Left ventricle myocardium inferior (tissue), 1 donor: ENCODE data around the gene HLCS. TPM values are rescaled to one million over a fixed set of nuclear protein-coding genes. Genes with fewer than 3 reads are reported as not detected.

Experiments
- DNase-seq: peaks from one replicate; pipeline ENCODE4 v3.0.0-alpha.2; 2020
- H3K27ac ChIP-seq: fragments of 200-600 bp; replicated peaks from 2 replicates; pipeline ENCODE4 v1.8.0; 2021
- H3K27me3 ChIP-seq: fragments of 200-600 bp; 2 replicates; pipeline ENCODE4 v1.8.0; 2021; ENCODE audit warnings: low read depth
- H3K36me3 ChIP-seq: fragments of 200-600 bp; 2 replicates; pipeline ENCODE4 v1.8.0; 2021
- H3K4me1 ChIP-seq: fragments of 200-600 bp; 2 replicates; pipeline ENCODE4 v1.8.0; 2021
- H3K4me3 ChIP-seq: fragments of 200-600 bp; 2 replicates; pipeline ENCODE4 v1.8.0; 2021; ENCODE audit warnings: mild to moderate bottlenecking, moderate library complexity
- H3K9me3 ChIP-seq: fragments of 200-600 bp; replicated peaks from 2 replicates; pipeline ENCODE4 v1.8.0; 2021
- CTCF ChIP-seq: fragments of 200-600 bp; IDR thresholded peaks from 2 replicates; pipeline ENCODE4 v1.8.0; 2021; ENCODE audit warnings: antibody characterized with exemption, mild to moderate bottlenecking, borderline replicate concordance
- intact Hi-C: fragments of 100-400 bp; cut with micrococcal nuclease; formaldehyde crosslinking; loops from one replicate; pipeline ENCODE4 v1.11.0; 2022
- total RNA-seq: library from RNA; stranded (reverse); fragmentation: NEBNext Ultra II Directional; extraction: Animal tissue kit (Norgen Biotek cat#: 25700); gene quantifications from one replicate; pipeline ENCODE4 v1.2.1, GENCODE V29; 2021
- donor health status: DM: no; HTN: yes; CAD: no; lungs with severe emphysema.

Gene HLCS
- total RNA-seq, 1 donor from 2014 or later: 5.3 TPM

DNA sequence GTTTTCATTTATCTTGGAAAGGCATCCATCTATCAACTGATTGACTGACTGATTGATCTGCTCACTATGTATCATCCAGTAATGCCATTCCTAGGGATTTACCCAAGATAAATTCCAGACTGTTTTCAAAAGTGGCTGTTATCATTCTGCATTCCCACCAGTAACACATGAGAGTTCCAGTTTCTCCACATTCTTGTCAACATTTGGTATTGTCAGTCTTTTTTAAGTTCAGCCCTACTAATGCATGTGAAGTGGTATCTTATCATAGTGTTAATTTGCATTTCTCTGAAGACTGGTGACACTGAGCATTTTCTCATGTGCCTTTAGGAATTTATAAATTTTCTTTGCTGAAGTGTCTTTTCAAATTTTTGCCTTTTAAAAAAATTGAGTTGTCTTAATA lies 168.0 kb downstream of the HLCS start:
- H3K4me1 ChIP-seq: no peaks in the 10 kb centered on the region
- intact Hi-C loops: no loop called here
- no peaks in the 10 kb centered on the region for H3K27me3 ChIP-seq
- peaks cover 38% of the 10 kb centered on the region for H3K9me3 ChIP-seq
- no peak for TF ChIP-seq CTCF
- DNase-seq: no peak
- no peaks in the 10 kb centered on the region for H3K36me3 ChIP-seq
- H3K4me3 ChIP-seq: no peak overlapping the region
- H3K27ac ChIP-seq: no peak overlapping the region

DNA sequence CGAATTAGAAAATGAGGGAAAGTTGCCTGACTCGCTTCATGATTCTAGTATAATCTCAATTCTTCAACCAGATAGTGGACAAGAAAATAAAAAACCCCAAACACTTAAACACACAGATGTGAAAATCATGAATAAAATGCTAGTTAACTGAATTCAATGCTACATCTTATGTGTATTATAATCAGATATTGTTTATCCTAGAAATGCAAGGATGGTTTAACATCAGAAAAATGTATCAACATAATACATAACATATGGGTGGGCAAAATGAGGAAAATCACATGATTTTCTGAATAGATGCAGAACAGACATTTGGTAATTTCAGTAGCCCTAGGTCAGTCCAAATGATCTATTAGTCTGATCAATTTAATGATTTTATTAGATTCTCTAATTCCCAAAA lies 170.4 kb downstream of the HLCS start:
- DNase-seq: no peak
- Histone ChIP-seq H3K9me3 (peaks cover 38% of the 10 kb centered on the region), H3K27ac (no peak overlapping the region), H3K36me3 (no peaks in the 10 kb centered on the region), H3K4me1 (peaks cover 10% of the 10 kb centered on the region), H3K4me3 (no peak overlapping the region), H3K27me3 (no peaks in the 10 kb centered on the region)
- no peak for TF ChIP-seq CTCF
- intact Hi-C loops: no loop called here

- no peak for DNase-seq
- no peak overlapping the region for H3K27ac ChIP-seq
- peak overlapping the region; percentile 38 for H3K4me3 ChIP-seq
Measured at GRCh38 chr21:36792505-36792967, 173.9 kb downstream of the HLCS start.

DNA sequence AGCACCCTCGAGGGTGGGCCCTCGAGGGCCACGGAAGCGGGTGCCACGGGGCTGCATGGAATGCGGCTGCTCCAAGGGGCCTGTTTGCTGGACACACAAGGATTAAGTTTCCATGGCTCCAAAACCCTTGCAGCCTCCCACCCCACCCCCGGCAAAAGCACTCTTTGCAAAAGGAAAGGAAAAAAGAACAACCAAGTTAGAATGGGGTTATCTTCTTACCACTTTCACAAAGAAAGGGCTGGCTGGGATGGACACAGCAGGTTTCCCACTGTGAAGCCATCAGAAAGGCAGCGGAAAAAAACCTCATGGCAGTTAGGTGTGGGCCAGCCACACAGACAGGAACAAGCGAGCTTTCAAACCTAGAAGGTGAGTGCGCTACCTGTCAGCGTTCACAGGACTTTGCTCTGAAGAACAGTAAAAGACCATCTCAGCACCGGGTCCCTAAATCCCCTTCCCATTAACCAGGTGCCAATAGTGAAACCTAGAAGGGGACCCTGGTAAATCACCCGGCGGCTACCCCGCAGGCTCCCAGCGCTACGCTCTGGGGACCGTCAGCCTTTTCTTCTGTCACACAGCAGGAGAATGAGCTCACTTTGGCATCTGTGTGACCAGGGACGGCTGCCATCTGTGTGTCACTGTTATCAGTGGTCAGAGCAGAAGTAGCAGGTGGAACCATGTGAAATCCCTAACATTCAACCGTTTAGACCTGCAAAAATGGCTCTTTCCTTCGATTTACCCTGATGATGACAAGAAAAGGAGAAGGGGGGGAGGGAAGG lies 174.6 kb downstream of the HLCS start:
- H3K27me3 ChIP-seq: no peaks in the 10 kb centered on the region
- H3K4me1 ChIP-seq: peaks cover 10% of the 10 kb centered on the region
- no peaks in the 10 kb centered on the region for H3K36me3 ChIP-seq
- TF ChIP-seq CTCF: no peak
- H3K9me3 ChIP-seq: peaks cover 13% of the 10 kb centered on the region
- peak; percentile 25 for DNase-seq
- H3K27ac ChIP-seq: no peak overlapping the region
- intact Hi-C loops: no loop called here
- peak overlapping the region; percentile 38 for H3K4me3 ChIP-seq

More at GRCh38 chr21:36792505-36792967, 173.9 kb downstream of the HLCS start:
- intact Hi-C loops: no loop called here
- TF ChIP-seq CTCF: no peak
- Histone ChIP-seq H3K27me3 (no peaks in the 10 kb centered on the region), H3K36me3 (no peaks in the 10 kb centered on the region), H3K9me3 (peaks cover 20% of the 10 kb centered on the region), H3K4me1 (peaks cover 10% of the 10 kb centered on the region)

DNA sequence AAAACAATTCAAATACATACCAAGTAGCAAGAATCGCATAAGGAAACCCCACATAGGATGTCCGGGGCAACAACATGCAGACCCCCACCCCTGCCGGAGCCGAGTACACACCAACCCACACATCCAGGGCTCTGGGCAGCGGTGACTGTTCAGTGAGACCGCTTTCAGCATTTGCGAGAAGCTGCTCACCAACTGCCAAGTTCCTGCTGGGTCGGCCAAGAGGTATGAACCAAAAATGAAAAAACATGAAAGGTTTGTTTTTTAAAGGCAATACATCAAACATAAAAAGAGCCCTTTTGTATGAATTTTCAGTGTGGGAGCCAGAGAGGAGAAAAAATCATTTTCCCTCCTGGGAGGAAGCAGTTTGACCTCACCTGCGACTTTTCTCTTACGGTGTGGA lies 175.3 kb downstream of the HLCS start:
- H3K36me3 ChIP-seq: no peaks in the 10 kb centered on the region
- peaks cover 6% of the 10 kb centered on the region for H3K9me3 ChIP-seq
- no peak overlapping the region for H3K4me3 ChIP-seq
- H3K27ac ChIP-seq: no peak overlapping the region
- H3K4me1 ChIP-seq: peaks cover 10% of the 10 kb centered on the region
- DNase-seq: no peak
- intact Hi-C loops: no loop called here
- TF ChIP-seq CTCF: no peak
- no peaks in the 10 kb centered on the region for H3K27me3 ChIP-seq
